ENCODE data around the gene TTC39C. TPM values are rescaled to one million over a fixed set of nuclear protein-coding genes. Genes with fewer than 3 reads are reported as not detected.

TTC39C gene
- total RNA-seq, 1 experiment from 2014 or later: 14.7 TPM

DNA sequence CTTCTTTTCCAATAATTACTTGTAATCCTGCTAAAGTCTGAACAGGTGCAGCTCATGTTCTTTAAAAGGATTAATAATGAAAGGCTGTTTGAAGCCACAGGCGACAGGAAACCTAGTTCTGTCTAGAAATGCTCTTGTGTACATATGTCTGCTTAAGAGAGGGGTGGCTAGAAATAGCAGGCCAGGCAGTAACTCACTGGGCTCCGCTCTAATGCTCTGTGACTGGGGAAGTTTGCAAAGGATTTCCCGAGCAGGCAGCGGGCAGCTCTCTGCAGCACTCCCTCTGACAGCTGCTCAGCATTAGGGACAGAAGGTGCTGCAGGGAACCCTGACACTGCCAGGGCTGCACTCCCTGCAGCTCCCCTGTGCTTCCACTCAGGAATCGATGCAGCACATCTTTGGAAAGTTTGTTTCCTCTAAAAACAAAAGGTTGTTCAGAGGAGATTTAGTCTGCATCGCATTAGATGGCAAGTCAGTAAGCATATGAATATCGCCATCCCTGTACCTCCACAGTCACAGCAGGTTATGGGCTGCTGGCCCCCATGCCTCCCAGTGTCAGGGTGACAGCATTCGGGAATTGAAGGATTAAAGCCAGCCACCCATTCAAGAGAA, 33.1 kb upstream of the TTC39C start:
- H3K27ac ChIP-seq: 0 out of 2 replicates have a peak overlapping the region, but pooled peaks have one; percentile 73
- H3K4me1 ChIP-seq (replicated peaks): peaks cover 21% of the 10 kb centered on the region
- DNase-seq (ENCODE audit: low read depth in 1 of 2, low spot score in 2 of 2): no peak
- H3K36me3 ChIP-seq: no peaks in the 10 kb centered on the region
- H3K27me3 ChIP-seq (replicated peaks): no peaks in the 10 kb centered on the region
- H3K4me3 ChIP-seq: no peak overlapping the region
- H3K9me3 ChIP-seq (replicated peaks): no peaks in the 10 kb centered on the region

GRCh38 chr18:23982155-23983079, 32.1 kb upstream of the TTC39C start:
- Histone ChIP-seq H3K27ac (peak overlapping the region; percentile 73), H3K36me3 (no peaks in the 10 kb centered on the region), H3K4me3 (peak overlapping the region; percentile 29), H3K4me1 (replicated peaks) (peaks cover 21% of the 10 kb centered on the region), H3K9me3 (replicated peaks) (no peaks in the 10 kb centered on the region), H3K27me3 (replicated peaks) (no peaks in the 10 kb centered on the region)
- peak; percentile 71 to 86 for DNase-seq (ENCODE audit: low read depth in 1 of 2, low spot score in 2 of 2)

- Histone ChIP-seq H3K27ac (peak overlapping the region; percentile 73), H3K4me1 (replicated peaks) (peaks cover 21% of the 10 kb centered on the region)
Measured at GRCh38 chr18:23983112-23983511, 31.4 kb upstream of the TTC39C start.

DNA sequence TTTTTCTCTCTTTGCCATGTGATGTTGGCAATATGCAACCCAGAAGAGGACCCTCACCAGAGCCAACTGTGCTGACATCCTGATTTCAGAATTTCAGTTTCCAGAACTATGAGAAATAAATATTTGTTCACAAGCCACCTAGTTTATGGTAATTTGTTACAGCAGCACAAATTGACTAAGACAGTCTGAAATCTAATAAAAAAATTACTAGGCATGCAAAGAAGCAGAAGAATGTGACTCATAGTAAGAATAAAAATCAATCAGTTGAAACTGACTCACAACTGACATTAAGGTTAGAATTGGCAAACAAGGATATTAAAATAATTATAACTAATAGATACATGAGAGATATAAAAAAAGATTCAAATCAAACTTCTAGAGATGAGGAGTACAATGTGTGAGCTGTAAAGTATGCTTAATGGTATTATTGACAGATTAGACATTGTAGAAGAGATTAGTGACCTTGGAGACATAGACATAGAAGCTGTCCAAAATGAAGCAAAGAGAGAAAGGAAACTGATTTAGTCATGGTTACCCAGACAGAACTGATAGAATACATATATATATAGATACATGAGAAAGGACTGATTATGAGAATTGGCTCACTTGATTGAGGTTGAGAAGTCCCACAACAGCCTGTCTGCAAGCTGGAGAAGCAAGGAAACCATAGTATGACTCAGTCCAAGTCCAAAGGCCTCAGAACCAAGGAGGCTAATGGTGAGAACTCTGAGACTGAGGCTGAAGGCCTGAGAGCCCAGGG, 27.8 kb upstream of the TTC39C start:
- Histone ChIP-seq H3K27ac (no peak overlapping the region), H3K36me3 (no peaks in the 10 kb centered on the region), H3K4me1 (replicated peaks) (peaks cover 21% of the 10 kb centered on the region), H3K27me3 (replicated peaks) (no peaks in the 10 kb centered on the region), H3K4me3 (no peak overlapping the region), H3K9me3 (replicated peaks) (no peaks in the 10 kb centered on the region)
- DNase-seq (ENCODE audit: low read depth in 1 of 2, low spot score in 2 of 2): no peak

More at GRCh38 chr18:23983112-23983511, 31.4 kb upstream of the TTC39C start:
- Histone ChIP-seq H3K27me3 (replicated peaks) (no peaks in the 10 kb centered on the region), H3K9me3 (replicated peaks) (no peaks in the 10 kb centered on the region), H3K36me3 (no peaks in the 10 kb centered on the region), H3K4me3 (no peak overlapping the region)
- no peak for DNase-seq (ENCODE audit: low read depth in 1 of 2, low spot score in 2 of 2)

DNA sequence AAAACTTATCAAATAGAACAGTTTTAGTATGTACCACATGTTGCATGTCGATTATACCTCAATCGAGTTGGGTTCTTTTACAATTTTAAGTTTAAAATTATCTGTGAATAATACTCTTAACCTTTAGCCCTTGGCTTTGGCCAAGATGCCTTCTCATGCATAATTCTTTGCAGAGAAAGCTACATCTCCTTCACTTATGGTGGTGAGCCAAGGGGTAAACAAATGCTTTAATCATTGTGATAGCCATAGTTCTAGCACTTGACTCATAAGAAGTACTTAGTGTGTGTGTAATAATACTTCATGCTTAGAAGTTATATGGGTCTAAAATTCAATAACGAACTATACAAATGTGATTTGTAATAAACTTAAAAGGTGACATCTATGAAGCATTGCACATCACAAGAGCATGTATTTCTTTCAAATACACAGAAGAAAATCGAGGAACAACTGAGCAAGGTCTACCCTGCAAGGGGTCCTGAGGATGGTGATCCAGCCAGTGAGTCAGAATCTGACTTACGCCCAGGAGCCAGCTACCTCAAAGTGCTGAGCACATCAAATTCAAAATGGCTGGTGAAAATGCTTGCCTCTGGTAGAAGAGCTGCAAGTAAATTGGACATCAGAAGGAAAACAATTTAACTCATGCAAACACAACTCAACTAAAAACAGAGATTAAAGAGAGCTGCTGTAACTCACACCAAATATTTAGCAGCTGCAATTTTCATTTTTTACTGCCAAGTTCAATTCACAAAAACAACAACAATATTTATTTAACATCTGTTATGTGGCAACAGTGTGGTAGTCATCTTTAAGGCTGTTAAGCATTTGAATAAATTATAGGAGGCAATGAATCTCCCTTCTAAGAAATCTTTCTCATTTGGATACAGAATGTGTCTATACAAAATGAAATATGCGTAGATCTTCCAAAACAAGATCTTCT, 23.8 kb upstream of the TTC39C start:
- no peaks in the 10 kb centered on the region for H3K36me3 ChIP-seq
- no peaks in the 10 kb centered on the region for H3K9me3 ChIP-seq (replicated peaks)
- no peaks in the 10 kb centered on the region for H3K27me3 ChIP-seq (replicated peaks)
- no peak overlapping the region for H3K27ac ChIP-seq
- H3K4me1 ChIP-seq (replicated peaks): peaks cover 28% of the 10 kb centered on the region
- DNase-seq (ENCODE audit: low read depth in 1 of 2, low spot score in 2 of 2): no peak
- H3K4me3 ChIP-seq: no peak overlapping the region

- Histone ChIP-seq H3K4me1 (replicated peaks) (peaks cover 28% of the 10 kb centered on the region), H3K27ac (peak overlapping the region; percentile 15; the same call in 1 of the 2 replicates), H3K27me3 (replicated peaks) (no peaks in the 10 kb centered on the region), H3K36me3 (no peaks in the 10 kb centered on the region), H3K9me3 (replicated peaks) (no peaks in the 10 kb centered on the region), H3K4me3 (no peak overlapping the region)
- peak; percentile 61 to 65 for DNase-seq (ENCODE audit: low read depth in 1 of 2, low spot score in 2 of 2)
Measured at GRCh38 chr18:23992089-23992940, 22.2 kb upstream of the TTC39C start.

- Histone ChIP-seq H3K9me3 (replicated peaks) (no peaks in the 10 kb centered on the region), H3K27ac (no peak overlapping the region), H3K36me3 (no peaks in the 10 kb centered on the region), H3K4me1 (replicated peaks) (peaks cover 28% of the 10 kb centered on the region), H3K4me3 (no peak overlapping the region), H3K27me3 (replicated peaks) (no peaks in the 10 kb centered on the region)
- DNase-seq (ENCODE audit: low read depth in 1 of 2, low spot score in 2 of 2): no peak
Measured at GRCh38 chr18:23992941-23993280, 21.6 kb upstream of the TTC39C start.

- Histone ChIP-seq H3K4me3 (no peak overlapping the region), H3K36me3 (no peaks in the 10 kb centered on the region), H3K4me1 (replicated peaks) (peaks cover 28% of the 10 kb centered on the region), H3K27me3 (replicated peaks) (no peaks in the 10 kb centered on the region), H3K27ac (no peak overlapping the region), H3K9me3 (replicated peaks) (no peaks in the 10 kb centered on the region)
- peak; percentile 79 to 81 for DNase-seq (ENCODE audit: low read depth in 1 of 2, low spot score in 2 of 2)
Measured at GRCh38 chr18:23994361-23994902, 20.1 kb upstream of the TTC39C start.

DNA sequence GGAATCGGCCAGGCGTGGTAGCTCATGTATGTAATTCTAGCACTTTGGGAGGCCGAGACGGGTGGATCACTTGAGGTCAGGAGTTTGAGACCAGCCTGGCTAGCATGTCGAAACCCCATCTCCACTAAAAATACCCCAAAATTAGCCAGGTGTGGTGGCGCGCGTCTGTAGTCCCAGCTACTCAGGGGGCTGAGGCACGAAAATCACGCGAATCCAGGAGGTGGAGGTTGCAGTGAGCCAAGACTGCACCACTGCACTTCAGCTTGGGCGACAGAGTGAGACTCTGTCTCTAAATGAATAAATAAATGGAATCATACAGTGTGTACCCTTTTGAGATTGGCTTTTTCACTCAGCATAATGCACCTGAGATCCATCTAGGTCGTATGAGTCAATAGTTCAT, 19.4 kb upstream of the TTC39C start:
- peaks cover 28% of the 10 kb centered on the region for H3K4me1 ChIP-seq (replicated peaks)
- no peak for DNase-seq (ENCODE audit: low read depth in 1 of 2, low spot score in 2 of 2)
- no peaks in the 10 kb centered on the region for H3K36me3 ChIP-seq
- H3K9me3 ChIP-seq (replicated peaks): no peaks in the 10 kb centered on the region
- H3K4me3 ChIP-seq: no peak overlapping the region
- H3K27me3 ChIP-seq (replicated peaks): no peaks in the 10 kb centered on the region
- no peak overlapping the region for H3K27ac ChIP-seq

DNA sequence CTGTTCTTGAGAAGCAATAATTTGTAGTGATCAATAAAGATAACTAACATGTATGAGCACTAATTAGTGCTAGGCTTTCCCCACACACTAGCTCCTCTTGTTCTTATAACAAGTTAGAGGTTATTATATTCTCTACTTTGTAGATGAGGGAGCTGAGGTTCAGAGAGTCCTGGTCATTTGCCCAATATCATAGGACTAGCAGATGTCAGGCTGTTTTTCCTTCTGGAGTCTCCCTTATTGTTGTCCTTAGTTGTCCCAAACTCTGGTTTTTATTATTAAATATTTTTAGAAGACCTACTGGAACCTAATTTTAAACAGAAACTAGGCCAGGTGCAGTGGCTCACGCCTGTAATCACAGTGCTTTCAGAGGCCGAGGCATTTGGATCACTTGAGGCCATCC, 16.5 kb upstream of the TTC39C start:
- peaks cover 11% of the 10 kb centered on the region for H3K4me1 ChIP-seq (replicated peaks)
- H3K36me3 ChIP-seq: no peaks in the 10 kb centered on the region
- H3K27me3 ChIP-seq (replicated peaks): no peaks in the 10 kb centered on the region
- no peak overlapping the region for H3K27ac ChIP-seq
- no peak overlapping the region for H3K4me3 ChIP-seq
- no peaks in the 10 kb centered on the region for H3K9me3 ChIP-seq (replicated peaks)
- DNase-seq (ENCODE audit: low read depth in 1 of 2, low spot score in 2 of 2): no peak

- Histone ChIP-seq H3K27ac (no peak overlapping the region), H3K9me3 (replicated peaks) (no peaks in the 10 kb centered on the region), H3K4me1 (replicated peaks) (peaks cover 6% of the 10 kb centered on the region), H3K27me3 (replicated peaks) (no peaks in the 10 kb centered on the region), H3K36me3 (no peaks in the 10 kb centered on the region), H3K4me3 (no peak overlapping the region)
- DNase-seq (ENCODE audit: low read depth in 1 of 2, low spot score in 2 of 2): no peak
Measured at GRCh38 chr18:23998820-23999219, 15.7 kb upstream of the TTC39C start.

All from SJSA1 (cell line).